GM19467 (cell line): ENCODE data around the gene PARP6.

Source experiments
- ATAC-seq: cut with Tn5 transposase; IDR thresholded peaks from one replicate; pipeline ENCODE4 v1.9.1; 2021; ENCODE audit warnings: mild to moderate bottlenecking, moderate library complexity; ENCODE audit not compliant: unreplicated experiment

Gene PARP6

DNA sequence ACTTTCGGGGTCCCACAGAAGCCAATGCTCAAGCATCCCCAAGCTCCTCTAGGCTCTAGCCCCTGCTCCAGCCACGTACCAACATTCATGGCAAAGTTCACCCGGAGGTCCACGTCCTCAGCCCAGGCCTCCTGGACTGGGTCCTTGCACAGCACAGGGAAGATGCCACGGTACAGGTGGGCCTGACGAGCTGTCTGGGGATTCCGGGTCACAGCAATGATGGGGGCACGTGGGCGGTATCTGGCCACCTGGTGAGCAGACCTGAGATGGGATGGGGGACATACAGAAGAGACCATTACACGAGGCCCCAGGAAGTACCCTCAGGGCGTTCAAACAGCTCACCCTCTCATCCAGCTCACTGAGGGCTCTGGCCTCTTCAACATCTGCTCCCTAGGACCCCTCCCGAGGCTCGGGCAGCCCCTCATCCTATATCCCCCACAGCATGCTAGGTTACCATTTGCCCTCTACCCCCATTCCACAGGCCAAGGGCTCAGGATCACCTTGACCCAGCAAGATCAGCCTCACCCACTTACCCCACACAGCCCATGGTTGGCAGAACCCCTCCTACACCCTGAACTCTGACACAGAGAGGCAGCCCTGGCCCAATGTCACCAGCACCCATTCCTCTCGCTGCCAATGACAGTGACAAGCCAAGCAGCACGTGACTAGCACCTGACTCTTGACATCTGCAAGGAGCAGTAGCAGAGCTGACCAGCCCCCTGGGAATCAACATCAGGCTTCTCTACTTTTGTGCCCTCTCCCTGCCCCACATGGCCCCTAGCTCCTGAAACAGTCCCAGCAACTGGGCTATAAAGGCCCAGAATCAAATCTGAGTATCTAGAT, 71.7 kb downstream of the PARP6 start:
- ATAC-seq, result no peak

DNA sequence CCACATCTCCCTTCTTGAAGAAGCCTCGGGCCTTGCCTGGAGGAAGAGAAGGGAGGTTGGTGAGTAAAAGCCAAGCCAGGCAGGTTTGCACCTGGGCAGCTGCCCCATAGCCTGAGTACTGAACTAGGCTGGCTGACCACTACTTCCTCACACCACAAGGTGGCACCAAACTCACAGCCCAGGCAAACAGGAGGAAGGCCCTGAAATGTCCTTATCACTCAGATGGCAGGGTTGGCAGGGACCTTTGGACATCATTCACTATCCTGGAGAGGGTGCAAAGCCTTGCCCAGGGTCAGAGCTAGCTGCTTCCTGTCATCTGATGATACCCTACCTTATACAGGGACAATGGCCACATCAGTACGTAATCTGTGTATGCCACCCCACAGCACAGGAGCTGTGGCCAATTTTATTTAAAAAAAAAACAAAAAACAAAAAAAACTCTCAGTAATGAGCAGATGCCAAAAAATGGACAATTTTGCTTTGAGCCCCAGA, 72.6 kb downstream of the PARP6 start:
- ATAC-seq, result peak; percentile 42

DNA sequence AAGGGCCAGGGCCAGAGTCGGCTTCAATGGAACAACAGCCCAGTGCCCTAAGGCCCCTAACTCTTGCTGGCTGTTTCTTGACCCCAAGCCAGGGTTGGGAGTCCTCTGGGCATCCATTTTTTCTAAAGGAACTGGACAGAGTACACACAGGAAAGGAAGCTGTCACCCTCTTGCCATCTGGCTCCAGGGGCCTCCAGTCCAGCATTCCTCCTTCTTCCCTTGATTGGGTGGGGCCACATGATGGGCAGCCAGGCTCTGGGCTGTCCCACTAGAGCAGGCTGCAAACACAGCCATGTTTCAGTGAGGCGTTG, 73.2 kb downstream of the PARP6 start:
- no peak for ATAC-seq

- ATAC-seq, result no peak
Measured at GRCh38 chr15:72198356-72199204, 73.8 kb downstream of the PARP6 start.

DNA sequence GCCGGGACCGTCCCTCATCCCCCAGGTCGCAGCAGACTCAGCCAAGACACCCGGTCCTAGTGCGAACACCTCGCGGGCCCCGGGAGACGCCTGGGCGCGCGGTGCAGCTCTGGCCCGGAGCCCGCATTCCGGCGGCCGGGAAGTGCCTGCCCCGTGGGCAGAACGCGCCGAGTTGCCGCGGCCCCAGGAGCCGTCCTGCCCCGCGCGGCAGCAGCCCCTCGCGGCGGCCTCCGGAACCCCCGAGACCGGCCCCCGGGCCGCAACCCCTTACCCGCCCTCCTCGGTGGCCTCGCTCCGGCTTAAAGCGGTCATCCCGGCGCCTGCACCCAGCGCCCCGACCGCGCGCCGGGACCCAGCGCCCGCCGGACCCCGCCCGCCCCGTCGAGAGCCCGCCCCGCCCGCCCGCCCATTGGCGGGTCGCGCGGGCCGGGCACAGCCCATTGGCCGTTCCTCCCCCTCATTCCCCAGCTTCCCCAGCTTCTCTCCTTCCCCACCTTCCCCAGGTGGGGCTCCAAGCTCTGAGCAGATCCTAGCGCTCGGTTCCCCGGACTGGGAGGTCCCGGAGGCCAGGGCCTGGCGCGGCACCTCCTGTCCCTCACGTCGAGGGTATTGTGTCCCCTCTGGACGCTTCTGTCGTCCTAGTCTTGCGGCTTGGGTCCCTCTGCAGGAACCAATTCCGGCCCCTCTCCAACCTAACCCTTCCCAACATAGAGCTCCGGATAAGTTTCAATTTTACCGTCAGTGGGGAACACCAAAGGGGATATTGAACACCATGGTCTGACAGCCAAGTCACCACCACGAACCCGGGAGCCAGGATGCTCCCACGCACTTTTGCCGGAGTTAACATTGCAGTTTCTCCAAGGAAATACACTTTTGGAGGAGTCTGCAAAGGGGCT, 74.6 kb downstream of the PARP6 start, which contains the start of gene GRAMD2A:
Gene GRAMD2A (minus strand): TSS at position 328 of the 896 bp plus-strand sequence.
- no peak for ATAC-seq

DNA sequence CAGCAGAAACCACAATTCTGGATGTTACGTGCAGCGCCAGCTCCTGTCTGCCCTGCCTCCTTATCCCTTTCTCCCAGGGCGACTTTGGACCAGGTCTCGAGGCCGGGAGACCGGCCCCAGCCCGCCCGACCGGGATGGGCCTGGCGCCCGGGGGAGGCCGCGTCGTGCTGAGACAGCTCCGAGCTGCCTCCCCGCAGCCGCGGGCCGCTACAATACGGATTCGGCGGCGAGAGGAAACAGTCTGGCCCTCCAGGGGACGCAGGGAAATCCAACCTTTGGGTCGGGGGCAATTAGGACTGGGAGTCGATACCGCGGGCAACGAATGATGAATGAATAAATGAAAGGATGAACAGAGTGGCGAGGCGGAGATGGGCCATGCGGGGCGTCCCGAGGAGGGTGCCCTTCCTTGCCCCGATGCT, 75.3 kb downstream of the PARP6 start:
- ATAC-seq, result no peak

DNA sequence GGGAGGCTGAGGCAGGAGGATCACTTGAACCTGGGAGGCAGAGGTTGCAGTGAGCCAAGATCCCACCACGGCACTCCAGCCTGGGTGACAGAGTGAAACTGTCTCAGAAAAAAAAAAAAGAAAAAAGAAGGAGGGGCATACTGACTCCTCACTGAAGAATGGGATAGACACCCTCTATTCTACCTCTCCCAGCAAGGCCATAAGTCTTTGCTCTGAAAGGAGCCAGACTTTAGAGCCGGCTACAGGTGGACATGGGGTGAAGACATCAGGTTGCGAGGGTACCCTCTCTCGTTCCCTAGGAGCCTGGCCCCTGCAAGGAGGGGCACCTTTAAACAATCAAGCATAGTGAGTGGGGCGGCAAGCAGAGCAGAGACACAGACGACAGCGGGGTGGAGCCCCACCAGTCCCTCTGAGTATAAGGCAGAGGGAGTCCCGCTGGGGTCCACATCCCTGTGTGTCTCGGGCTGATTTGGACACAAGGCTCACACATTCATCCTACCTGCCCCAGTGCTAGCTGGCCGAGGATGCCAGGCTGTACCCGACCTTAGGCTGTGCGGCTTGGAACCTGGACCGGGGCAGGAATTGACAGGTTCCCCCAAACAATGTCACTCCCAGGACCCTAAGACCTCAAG, 75.8 kb downstream of the PARP6 start:
- no peak for ATAC-seq

GRCh38 chr15:72195101-72195511, 77.2 kb downstream of the PARP6 start:
- no peak for ATAC-seq

DNA sequence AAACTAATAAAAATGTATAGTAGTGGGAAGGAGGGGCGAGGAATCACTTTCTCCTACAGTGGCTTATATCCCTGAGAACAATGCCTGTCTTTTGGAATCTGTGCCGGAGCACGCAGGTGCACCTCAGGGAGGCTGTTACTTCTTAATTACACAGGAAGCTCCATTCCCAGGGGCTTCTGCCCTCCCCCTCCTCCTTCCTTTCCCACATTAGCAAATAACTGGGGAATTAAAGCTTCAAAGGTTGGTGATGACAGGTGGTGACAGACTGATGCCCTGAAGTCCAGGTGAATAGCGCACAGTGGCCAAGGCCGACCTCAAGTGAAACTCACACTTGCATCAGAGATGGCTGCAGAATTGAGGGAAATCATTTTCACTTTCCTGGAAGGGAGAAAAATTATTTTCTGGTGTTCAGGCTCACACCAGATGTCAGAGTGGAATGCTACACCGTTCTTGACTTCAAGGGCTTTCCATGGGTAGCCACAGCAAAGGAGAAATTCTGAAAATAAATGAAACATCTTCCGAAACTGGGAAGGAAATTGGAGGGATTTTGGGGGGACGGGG, 78.4 kb downstream of the PARP6 start:
- ATAC-seq, result no peak

GRCh38 chr15:72192416-72192815, 79.9 kb downstream of the PARP6 start:
- ATAC-seq, result no peak
